GM23338 (cell line): ENCODE results near the gene BAX. TPM values are rescaled to one million over a fixed set of nuclear protein-coding genes. Genes with fewer than 3 reads are reported as not detected.

Experiments used
- ATAC-seq: fragments of 200-7000 bp; cut with Tn5 transposase; 3 replicates; pipeline ENCODE4 v1.9.1; 2020
- DNase-seq: peaks from one replicate; pipeline ENCODE4 v3.0.0-alpha.2; 2015; ENCODE audit warnings: low spot score
- H2AFZ ChIP-seq: fragments of 200-600 bp; sonication (generic); 2 replicates; pipeline ENCODE4 v1.8.0; 2016; ENCODE audit warnings: antibody characterized with exemption, mild to moderate bottlenecking, moderate library complexity
- H3F3A ChIP-seq: fragments of 200-600 bp; sonication (generic); replicated peaks from 2 replicates; pipeline ENCODE4 v1.8.0; 2017; ENCODE audit warnings: antibody characterized with exemption, mixed run types, low read depth
- H3K27ac ChIP-seq: fragments of 200-600 bp; sonication (generic); 2 replicates; pipeline ENCODE4 v1.6.1; 2016; ENCODE audit warnings: low read depth
- H3K27me3 ChIP-seq: fragments of 200-600 bp; sonication (generic); 2 replicates; pipeline ENCODE4 v1.8.0; 2016; ENCODE audit warnings: mild to moderate bottlenecking, mixed run types, moderate library complexity; ENCODE audit not compliant: insufficient read depth
- H3K36me3 ChIP-seq: fragments of 200-600 bp; sonication (generic); 2 replicates; pipeline ENCODE4 v1.8.0; 2016; ENCODE audit warnings: mild to moderate bottlenecking; ENCODE audit not compliant: insufficient read depth
- H3K4me1 ChIP-seq: fragments of 200-600 bp; sonication (generic); 2 replicates; pipeline ENCODE4 v1.8.0; 2016; ENCODE audit warnings: mild to moderate bottlenecking, moderate library complexity; ENCODE audit not compliant: insufficient read depth
- H3K4me2 ChIP-seq: fragments of 200-600 bp; sonication (generic); 2 replicates; pipeline ENCODE4 v1.7.1; 2017; ENCODE audit warnings: mixed run types
- H3K4me3 ChIP-seq: fragments of 200-600 bp; sonication (generic); 2 replicates; pipeline ENCODE4 v1.6.1; 2016; ENCODE audit warnings: mixed run types
- H3K79me2 ChIP-seq: fragments of 200-600 bp; sonication (generic); replicated peaks from 2 replicates; pipeline ENCODE4 v1.8.0; 2017; ENCODE audit warnings: mild to moderate bottlenecking; ENCODE audit not compliant: insufficient read depth
- H3K9me2 ChIP-seq: fragments of 200-600 bp; sonication (generic); 2 replicates; pipeline ENCODE4 v1.8.0; 2017; ENCODE audit not compliant: insufficient read depth
- H4K20me1 ChIP-seq: fragments of 200-600 bp; sonication (generic); replicated peaks from 2 replicates; pipeline ENCODE4 v1.8.0; 2017; ENCODE audit warnings: mild to moderate bottlenecking; ENCODE audit not compliant: insufficient read depth
- H3K27ac Mint-ChIP-seq: 2 replicates; pipeline ENCODE4 v1.8.0; 2020; ENCODE audit warnings: inconsistent platforms, mild to moderate bottlenecking, moderate library complexity, mixed read lengths
- H3K27me3 Mint-ChIP-seq: 3 replicates; pipeline ENCODE4 v1.8.0; 2022; ENCODE audit warnings: low read depth, mild to moderate bottlenecking, moderate library complexity, mixed read lengths, inconsistent platforms; ENCODE audit not compliant: insufficient read depth, poor library complexity
- H3K36me3 Mint-ChIP-seq: 3 replicates; pipeline ENCODE4 v1.8.0; 2021; ENCODE audit warnings: low read depth, mild to moderate bottlenecking, inconsistent platforms, moderate library complexity, mixed read lengths
- H3K4me1 Mint-ChIP-seq: 3 replicates; pipeline ENCODE4 v1.8.0; 2020; ENCODE audit warnings: mild to moderate bottlenecking, inconsistent platforms, mixed read lengths
- H3K4me3 Mint-ChIP-seq: 3 replicates; pipeline ENCODE4 v1.8.0; 2021; ENCODE audit warnings: moderate library complexity, mild to moderate bottlenecking, inconsistent platforms, mixed read lengths
- H3K9me3 Mint-ChIP-seq: 3 replicates; pipeline ENCODE4 v1.8.0; 2020; ENCODE audit warnings: moderate library complexity, mild to moderate bottlenecking, inconsistent platforms, mixed read lengths
- CREB1 ChIP-seq: fragments of 250-450 bp; sonication (Bioruptor Pico); IDR thresholded peaks from 2 replicates; pipeline ENCODE4 v1.5.0; 2020; ENCODE audit warnings: low read depth, mild to moderate bottlenecking, moderate library complexity
- CTCF ChIP-seq, 2 experiments: fragments of 200-600 bp in 1 of 2; sonication (generic) in 1 of 2; conservative IDR thresholded peaks; 2 replicates each; pipeline versions ENCODE4 v1.5.1 to v1.6.1; 2016 to 2017; ENCODE audit warnings: antibody characterized with exemption in 2 of 2, low read depth in 2 of 2, mild to moderate bottlenecking in 2 of 2, moderate library complexity in 1 of 2
- ETS1 ChIP-seq: IDR thresholded peaks from 2 replicates; pipeline ENCODE4 v1.6.1; 2016; ENCODE audit warnings: antibody characterized with exemption
- EZH2 ChIP-seq: fragments of 200-600 bp; sonication (generic); IDR thresholded peaks from one replicate; pipeline ENCODE4 v1.8.0; 2017; ENCODE audit warnings: antibody characterized with exemption, mild to moderate bottlenecking, low read depth; ENCODE audit not compliant: unreplicated experiment
- EZH2phosphoT487 ChIP-seq: fragments of 200-600 bp; sonication (generic); IDR thresholded peaks from one replicate; pipeline ENCODE4 v1.8.1; 2018; ENCODE audit warnings: antibody characterized with exemption; ENCODE audit not compliant: unreplicated experiment
- JUNB ChIP-seq: IDR thresholded peaks from one replicate; pipeline ENCODE4 v1.6.1; 2016; ENCODE audit warnings: antibody characterized with exemption; ENCODE audit not compliant: unreplicated experiment
- NANOG ChIP-seq: IDR thresholded peaks from 2 replicates; pipeline ENCODE4 v1.6.1; 2016; ENCODE audit warnings: antibody characterized with exemption, borderline replicate concordance
- POLR2AphosphoS5 ChIP-seq: IDR thresholded peaks from 2 replicates; pipeline ENCODE4 v1.6.1; 2016; ENCODE audit warnings: antibody characterized with exemption, low read depth
- REST ChIP-seq: IDR thresholded peaks from one replicate; pipeline ENCODE4 v1.6.1; 2018; ENCODE audit warnings: antibody characterized with exemption; ENCODE audit not compliant: unreplicated experiment
- STAT1 ChIP-seq: IDR thresholded peaks from one replicate; pipeline ENCODE4 v1.6.1; 2016; ENCODE audit warnings: antibody characterized with exemption; ENCODE audit not compliant: unreplicated experiment
- ZNF114 ChIP-seq: fragments of 250-450 bp; sonication (Bioruptor Pico); IDR thresholded peaks from 2 replicates; pipeline ENCODE4 v1.5.0; 2020; ENCODE audit warnings: mild to moderate bottlenecking, moderate library complexity
- ZNF331 ChIP-seq: fragments of 250-450 bp; sonication (Bioruptor Pico); IDR thresholded peaks from 2 replicates; pipeline ENCODE4 v1.5.0; 2020; ENCODE audit warnings: low read depth, mild to moderate bottlenecking, moderate library complexity
- polyA plus RNA-seq: library from polyadenylated mRNA; unstranded; fragments of >200 nt; fragmentation: Nextera tagmentation; extraction: Ambion mirVana; gene quantifications from 2 replicates; pipeline ENCODE4 v1.2.1, GENCODE V29; 2016
- total RNA-seq: library from RNA; depleted of rRNA; stranded (reverse); fragments of >200 nt; shearing (Covaris generic); gene quantifications from 2 replicates; pipeline ENCODE4 v1.2.3, GENCODE V29; 2014

The BAX gene
- total and polyA plus RNA-seq, 2 experiments from 2014 or later: 179 to 261 TPM

- Histone ChIP-seq H3K4me2 (no peak overlapping the region), H2AFZ (no peak overlapping the region)
- H3K27ac Mint-ChIP-seq: peak overlapping the region; percentile 44; the same call in 1 of the 2 replicates
Observed at GRCh38 chr19:48975947-48976847, 21.5 kb downstream of the BAX start.

GRCh38 chr19:48977061-48977460, 22.4 kb downstream of the BAX start:
- Histone ChIP-seq H3K4me2 (no peak overlapping the region), H3K4me1 (no peaks in the 10 kb centered on the region), H3F3A (0 out of 2 replicates have a peak, but pooled peaks cover 2% of the 10 kb centered on the region), H3K36me3 (peaks cover 4% of the 10 kb centered on the region; the same call in 1 of the 2 replicates), H3K9me2 (no peaks in the 10 kb centered on the region), H3K4me3 (no peak overlapping the region), H3K27ac (no peak overlapping the region), H4K20me1 (no peaks in the 10 kb centered on the region), H3K27me3 (no peaks in the 10 kb centered on the region), H2AFZ (no peak overlapping the region), H3K79me2 (no peaks in the 10 kb centered on the region)
- DNase-seq: no peak
- Mint-ChIP-seq H3K27me3 (peaks cover 7% of the 10 kb centered on the region), H3K27ac (no peak overlapping the region), H3K36me3 (peaks cover 41% of the 10 kb centered on the region), H3K9me3 (no peaks in the 10 kb centered on the region), H3K4me1 (no peaks in the 10 kb centered on the region), H3K4me3 (no peak overlapping the region)
- no peak for ATAC-seq
- TF ChIP-seq ZNF114 (no peak), CTCF (conservative IDR thresholded peaks at IDR 0.05; ENCODE audit: low read depth in 2 of 2) (no peak), ZNF331 (CRISPR knock-in tag) (no peak), POLR2AphosphoS5 (no peak), ETS1 (no peak), NANOG (no peak), EZH2 (no peak), STAT1 (no peak), EZH2phosphoT487 (no peak), CREB1 (CRISPR knock-in tag) (no peak), REST (no peak), JUNB (no peak)

More at GRCh38 chr19:48975947-48976847, 21.5 kb downstream of the BAX start:
- Histone ChIP-seq H3K27me3 (no peaks in the 10 kb centered on the region), H3K4me1 (no peaks in the 10 kb centered on the region), H3K36me3 (peaks cover 4% of the 10 kb centered on the region; the same call in 1 of the 2 replicates), H3K9me2 (no peaks in the 10 kb centered on the region), H3K4me3 (no peak overlapping the region), H4K20me1 (0 out of 2 replicates have a peak, but pooled peaks cover 4% of the 10 kb centered on the region), H3K79me2 (no peaks in the 10 kb centered on the region), H3F3A (peaks cover 5% of the 10 kb centered on the region; the same call in 1 of the 2 replicates), H3K27ac (no peak overlapping the region)
- Mint-ChIP-seq H3K27me3 (peaks cover 7% of the 10 kb centered on the region), H3K4me1 (no peaks in the 10 kb centered on the region; the same call in 2 of the 3 replicates), H3K36me3 (peaks cover 32% of the 10 kb centered on the region), H3K4me3 (no peak overlapping the region), H3K9me3 (no peaks in the 10 kb centered on the region)
- peak; percentile 93 for DNase-seq
- TF ChIP-seq ETS1 (peak; percentile 99), NANOG (no peak), CREB1 (CRISPR knock-in tag) (peak; percentile 89)
- ATAC-seq: peak; percentile 94
